ENCODE results near the gene OXNAD1.

DNA sequence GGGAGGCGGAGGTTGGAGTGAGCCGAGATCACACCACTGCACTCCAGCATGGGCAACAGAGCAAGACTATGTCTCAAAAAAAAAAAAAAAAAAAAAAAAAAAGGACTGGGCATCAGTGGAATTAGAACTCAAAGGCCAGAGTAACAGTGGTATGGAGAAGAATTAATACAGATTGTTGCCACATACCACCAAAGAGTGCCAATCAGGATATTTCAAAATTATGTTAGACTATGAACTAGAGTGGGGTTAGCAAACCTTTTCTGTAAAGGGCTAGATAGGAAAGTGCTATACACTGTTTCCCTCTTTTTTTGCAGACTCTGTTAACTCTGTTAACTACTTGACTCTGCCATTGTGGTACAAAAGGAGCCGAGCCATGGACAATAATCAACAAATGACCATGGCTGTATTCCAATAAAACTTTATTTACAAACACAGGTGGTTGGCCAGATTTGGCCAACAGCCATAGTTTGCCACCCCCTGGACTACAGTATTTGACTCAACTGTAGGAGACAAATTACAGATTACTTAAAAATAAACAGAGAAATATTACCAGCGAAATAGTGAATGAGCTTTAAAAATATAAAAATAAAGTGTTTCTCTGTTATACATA is 28.9 kb upstream of the OXNAD1 start:
- TF ChIP-seq EZH2 (IDR thresholded peaks at IDR 0.05) = no peak
- TF ChIP-seq, protein P1, sequence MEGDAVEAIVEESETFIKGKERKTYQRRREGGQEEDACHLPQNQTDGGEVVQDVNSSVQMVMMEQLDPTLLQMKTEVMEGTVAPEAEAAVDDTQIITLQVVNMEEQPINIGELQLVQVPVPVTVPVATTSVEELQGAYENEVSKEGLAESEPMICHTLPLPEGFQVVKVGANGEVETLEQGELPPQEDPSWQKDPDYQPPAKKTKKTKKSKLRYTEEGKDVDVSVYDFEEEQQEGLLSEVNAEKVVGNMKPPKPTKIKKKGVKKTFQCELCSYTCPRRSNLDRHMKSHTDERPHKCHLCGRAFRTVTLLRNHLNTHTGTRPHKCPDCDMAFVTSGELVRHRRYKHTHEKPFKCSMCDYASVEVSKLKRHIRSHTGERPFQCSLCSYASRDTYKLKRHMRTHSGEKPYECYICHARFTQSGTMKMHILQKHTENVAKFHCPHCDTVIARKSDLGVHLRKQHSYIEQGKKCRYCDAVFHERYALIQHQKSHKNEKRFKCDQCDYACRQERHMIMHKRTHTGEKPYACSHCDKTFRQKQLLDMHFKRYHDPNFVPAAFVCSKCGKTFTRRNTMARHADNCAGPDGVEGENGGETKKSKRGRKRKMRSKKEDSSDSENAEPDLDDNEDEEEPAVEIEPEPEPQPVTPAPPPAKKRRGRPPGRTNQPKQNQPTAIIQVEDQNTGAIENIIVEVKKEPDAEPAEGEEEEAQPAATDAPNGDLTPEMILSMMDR (IDR thresholded peaks at IDR 0.05) = no peak
